Stimulated activated CD4-positive, alpha-beta T cell treated with anti-CD3 and anti-CD28 coated beads, Interleukin-2, amount 100 ng/mL, for 24 hours (primary cell): ENCODE data around the gene CSTF3.
"Not testable (repeated sequence)": the region's sequence is repeated elsewhere in the genome, so short reads cannot be mapped to it uniquely, and the experiment has no call there.

Experiments
- DNase-seq, 2 donors: peaks; one replicate each; pipeline ENCODE4 v3.0.0-alpha.2; 2020

Gene CSTF3

DNA sequence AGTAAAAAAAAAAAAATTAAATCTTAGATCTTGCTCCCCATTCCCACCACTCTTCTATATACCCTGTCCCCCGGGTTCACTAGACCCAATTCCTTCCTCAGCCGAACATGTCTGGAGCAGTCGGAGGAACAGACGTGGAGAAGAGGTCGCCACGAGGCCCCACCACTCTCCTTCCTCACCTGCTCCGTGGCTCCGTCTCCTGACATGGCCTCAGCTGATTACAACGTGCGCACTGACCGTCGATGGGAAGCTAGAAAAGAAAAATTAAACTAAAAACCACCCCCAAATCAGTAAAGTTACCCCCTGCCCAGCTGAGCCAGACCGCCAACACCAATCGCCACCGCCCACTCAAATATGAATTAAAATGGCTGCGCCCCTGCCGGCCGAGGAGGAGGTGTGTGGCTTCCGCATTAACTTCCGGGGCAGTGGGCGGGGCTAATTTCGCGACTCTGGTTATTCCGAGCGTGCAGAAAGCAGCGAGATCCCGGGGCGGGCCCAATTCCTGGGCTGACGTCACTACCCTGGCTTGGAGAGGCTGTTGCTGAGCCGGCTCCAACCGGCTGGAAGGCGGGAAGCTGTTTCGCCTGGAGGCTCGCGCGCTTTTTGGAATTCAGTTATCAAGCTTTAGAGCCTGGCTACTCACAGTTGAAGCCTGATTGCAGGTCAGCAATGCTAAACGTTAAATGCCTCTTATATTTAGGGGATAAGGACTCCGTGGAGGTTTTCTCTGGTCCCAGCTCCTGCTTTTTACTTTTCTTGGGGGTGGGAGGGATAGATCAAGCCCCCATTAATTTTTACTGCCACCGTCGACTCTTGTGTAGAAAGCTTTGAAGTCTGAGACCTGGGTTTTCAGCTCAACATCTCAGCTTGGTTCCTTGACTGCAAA, at the start of gene CSTF3:
Gene CSTF3 (minus strand): TSS at position 361 of the 886 bp plus-strand sequence. CDS start 155 bp downstream, at position 206.
- peak; percentile 99 to 100 for DNase-seq

DNA sequence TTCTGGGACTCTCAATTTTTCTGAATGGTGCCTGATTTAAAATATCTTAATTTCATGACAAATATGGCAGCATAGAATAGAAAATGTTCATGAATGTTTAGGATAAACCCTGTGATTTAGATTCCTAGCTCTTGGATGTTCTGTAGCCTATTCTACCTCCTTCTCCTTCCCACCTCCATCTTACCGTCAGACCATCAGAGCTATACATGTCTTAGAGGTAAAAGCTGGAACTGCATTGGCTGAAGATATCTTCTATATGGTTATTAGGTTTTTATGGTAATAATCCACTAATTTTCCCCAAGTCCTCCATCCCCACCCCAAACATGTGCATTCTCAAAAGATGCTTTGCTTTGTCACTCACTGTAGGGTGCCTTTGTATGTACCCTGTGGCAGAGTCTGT, 46.9 kb upstream of the CSTF3 start:
- DNase-seq, result no peak

DNA sequence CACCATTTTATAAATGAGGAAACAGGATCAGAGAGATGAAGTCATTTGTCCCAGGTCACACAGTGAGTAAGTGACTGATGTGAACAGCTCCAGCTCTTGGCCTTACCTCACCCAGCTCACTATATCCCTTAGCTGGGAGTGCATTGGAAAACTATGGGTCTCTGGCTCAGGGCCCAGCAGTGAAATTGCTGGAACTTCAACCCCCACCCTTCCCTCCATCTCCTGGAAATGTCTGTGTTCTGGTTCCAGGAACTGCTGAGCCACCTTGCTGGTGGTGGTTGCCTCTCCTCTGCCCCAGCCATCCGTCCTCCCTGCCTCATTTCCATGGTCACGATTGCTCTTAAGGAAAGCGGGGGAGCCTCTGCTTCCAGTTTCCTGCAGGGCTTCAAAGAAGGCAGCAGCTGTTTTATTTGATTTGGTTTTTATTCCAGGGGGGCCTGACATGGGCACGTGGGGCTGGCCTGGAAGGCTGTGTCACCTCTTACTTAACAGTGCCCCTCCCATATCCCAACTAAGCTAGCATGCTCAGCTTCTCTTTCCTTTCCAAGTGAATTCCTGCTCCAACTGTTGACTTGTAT, 46.2 kb upstream of the CSTF3 start:
- no peak for DNase-seq

DNA sequence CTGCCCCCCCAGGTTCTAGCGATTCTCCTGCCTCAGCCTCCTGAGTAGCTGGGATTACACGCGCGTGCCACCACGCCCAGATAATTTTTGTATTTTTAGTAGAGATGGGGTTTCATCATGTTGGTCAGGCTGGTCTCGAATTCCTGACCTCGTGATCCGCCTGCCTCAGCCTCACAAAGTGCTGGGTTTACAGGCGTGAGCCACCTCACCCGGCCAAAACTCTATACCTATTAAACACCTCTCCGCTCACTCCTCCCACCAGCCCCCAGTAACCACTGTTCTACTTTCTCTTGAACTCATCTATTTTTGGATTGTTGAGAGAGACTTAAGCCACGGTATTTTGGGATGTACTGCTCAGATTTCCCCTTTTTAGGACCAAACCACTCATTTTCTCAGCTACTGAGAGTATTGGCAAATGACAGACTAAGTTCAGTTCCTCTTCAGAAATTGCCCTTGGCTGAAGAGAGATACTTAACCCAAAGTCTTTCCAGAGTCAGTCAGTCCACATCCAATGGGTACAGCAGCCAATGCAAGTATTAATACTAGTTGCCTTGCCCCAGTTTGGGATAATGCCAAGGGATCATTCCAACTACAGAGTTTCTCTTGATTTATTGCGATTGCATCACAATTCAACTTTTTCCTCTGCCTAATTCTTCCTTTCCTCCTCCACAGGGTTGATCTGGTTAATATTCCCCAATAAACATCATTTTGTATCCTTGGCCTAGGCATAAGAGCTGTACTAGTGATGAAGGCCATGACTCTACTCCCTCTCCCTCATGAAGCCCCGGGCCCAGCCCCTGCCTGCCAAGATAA, 36.8 kb upstream of the CSTF3 start:
- DNase-seq, result no peak

DNA sequence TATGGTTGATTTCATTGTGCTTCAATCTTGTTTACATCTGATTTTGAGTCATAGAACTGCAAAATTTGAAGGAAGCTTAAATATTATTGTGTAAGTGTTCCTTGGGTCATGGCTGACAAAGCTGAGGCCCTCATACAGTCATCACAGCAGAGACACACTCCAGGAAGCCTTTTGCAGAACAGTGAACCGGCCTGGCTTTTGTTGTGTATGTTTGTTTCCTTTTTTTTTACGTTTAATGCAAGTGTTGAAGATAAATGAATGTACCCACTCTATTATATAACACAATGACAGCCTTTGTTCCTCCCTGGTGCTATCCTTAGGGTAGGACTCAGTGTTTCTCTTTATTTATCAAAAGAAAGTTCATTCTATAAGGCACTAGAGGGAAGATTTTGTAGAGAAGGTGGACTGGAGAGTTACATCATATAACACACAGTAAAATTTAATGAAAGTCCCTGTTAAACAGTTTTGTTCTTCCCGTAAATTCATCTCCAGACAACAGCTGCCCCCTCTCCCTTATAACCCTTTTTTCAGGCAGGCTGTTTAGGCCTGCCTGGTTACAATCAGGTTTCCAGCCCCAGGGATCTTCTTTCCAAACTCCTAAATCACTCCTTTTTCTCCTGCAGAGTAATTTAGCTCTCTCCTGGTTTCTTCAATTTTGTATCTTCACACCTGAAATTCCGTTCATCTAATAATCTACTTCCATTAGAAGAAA, 34.3 kb upstream of the CSTF3 start:
- no peak for DNase-seq

DNA sequence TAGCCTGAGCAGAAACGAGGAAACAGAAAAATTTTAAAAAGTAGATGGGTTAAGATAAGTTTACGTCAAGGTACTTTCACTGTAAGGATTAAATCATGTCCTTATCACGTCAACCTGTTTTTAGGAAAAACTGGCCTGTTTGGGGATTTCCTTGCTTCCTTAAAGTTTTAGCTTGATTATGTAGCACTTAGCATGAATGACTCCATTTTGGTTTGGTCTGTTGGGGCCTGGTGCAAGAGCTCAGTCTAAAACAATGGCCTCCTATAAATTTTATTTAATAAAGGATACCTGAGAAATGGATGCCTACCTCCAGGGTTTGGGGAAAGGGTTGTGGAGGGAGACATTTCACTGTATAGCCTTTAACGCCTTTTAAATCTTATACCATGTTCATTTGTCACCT, 33.2 kb upstream of the CSTF3 start:
- DNase-seq, result no peak

DNA sequence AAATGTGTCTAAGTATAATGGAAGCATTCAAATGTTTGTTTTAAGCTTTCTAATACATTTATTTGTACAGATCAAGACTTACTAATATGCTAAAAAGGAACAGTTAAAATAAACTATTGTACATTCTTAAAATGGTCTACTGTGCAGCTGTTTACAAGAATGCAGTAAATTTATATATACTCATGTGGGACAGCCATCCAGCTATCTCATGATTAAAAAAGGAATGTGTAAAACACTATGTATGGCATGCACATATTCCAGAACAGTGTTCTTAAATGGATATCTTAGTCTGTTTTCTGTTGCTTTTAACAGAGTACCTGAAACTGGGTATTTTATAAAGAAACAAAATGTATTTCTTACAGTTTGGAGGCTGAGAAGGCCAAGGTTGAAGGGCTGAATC, 30.2 kb upstream of the CSTF3 start:
- no peak for DNase-seq

DNA sequence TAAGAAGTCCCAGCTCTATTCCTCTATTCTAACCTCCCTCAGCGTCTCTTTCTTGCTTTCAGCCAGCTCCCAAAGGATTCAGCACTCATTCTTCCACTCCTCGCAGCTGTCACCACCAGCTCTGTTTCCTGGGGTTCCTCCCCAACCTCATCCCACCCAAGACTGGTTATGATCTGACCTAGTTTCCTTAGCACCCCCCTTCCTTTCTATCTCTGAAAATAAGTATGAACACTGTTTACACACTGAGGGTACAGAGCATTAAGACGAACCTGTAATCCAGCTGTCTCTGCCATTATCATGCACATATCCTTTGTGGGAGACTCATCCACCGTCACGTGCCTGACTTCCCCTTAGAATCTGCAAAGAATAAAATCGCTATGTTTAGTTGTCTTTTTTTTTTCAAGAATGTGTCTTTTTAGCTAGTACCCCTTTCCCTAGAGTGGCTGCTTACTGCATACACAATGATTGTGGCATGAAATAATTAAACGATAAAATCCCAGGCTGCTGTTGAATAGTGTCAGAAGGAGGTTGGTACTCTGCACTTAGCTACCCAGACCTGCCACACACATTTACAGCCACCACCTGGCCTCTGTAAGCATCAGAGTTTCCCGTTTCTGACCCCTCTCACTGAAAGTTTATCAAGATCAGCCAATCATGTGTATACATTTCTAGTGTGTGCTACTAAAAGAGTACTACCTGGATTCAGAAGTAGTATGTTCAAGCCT, 26.9 kb upstream of the CSTF3 start:
- no peak for DNase-seq

DNA sequence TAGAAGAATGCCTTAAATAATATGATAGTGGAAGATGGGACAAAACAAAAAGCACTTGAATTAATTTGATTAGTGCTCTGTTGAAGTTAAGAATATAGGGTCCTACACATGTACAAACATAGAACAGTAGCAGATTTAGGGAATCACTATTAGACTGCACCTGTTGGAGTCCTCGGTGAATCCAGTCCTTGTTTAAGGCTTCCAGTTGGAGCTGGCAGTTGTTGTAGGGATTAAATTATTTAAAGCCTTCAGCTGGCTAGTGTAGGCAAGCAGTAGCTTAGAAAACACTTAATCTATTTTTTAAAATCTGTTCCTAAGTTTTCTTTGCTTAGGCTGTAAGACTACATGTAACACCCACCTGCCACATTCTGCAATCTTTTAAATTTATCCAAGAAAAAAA, 24.5 kb upstream of the CSTF3 start:
- DNase-seq, result no peak

DNA sequence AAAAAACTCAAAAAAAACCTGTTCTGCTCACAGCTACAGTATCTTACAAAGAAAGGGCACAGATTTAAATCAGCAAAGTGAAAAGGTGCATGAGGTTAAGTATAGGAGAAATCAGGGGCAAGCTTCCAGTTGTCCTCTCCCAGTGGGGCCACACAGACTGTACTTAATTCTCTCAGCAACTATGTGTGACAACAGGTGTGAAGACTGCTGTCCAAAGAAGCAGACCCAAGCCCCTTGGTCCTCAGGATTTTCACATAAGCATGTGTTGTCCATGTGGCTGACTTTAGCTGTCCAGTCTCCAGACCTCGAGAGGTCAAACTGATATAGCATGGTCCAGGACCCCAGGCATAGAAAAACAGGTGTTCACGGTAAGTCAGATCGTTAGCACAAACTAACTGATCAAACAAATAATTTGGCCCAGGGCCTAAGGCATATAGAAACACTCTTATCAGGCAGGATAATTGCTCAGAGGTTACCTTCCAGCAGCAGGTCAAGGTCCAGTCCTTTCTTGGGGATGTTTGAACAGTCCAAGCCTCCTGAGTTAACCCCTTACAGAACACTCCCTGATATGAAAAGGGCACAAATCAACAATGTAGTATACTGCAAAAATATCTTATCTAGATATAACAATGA, 21.1 kb upstream of the CSTF3 start:
- DNase-seq, result no peak

DNA sequence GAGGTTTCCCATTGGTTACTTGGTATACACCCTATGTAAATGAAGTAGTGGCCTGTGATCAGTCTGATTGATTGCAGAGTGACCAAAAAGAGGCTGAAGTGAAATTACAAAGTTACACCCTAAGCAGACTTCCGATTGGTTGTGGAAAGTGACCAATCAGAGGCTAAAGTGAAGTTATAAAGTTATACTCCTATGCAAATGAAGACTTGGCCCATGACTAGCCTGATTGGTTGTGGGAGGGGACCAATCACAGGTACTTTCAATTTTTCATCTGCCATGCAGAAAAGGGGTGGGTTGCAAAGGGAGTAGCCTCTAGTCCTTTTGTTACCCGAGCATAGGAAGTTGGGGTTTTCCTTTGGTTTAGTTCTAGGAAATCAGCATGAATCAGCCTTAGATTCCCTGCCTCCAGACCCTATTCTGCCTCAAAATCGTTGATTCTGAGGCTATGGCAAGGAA, 18.1 kb upstream of the CSTF3 start:
- DNase-seq, result no peak

DNA sequence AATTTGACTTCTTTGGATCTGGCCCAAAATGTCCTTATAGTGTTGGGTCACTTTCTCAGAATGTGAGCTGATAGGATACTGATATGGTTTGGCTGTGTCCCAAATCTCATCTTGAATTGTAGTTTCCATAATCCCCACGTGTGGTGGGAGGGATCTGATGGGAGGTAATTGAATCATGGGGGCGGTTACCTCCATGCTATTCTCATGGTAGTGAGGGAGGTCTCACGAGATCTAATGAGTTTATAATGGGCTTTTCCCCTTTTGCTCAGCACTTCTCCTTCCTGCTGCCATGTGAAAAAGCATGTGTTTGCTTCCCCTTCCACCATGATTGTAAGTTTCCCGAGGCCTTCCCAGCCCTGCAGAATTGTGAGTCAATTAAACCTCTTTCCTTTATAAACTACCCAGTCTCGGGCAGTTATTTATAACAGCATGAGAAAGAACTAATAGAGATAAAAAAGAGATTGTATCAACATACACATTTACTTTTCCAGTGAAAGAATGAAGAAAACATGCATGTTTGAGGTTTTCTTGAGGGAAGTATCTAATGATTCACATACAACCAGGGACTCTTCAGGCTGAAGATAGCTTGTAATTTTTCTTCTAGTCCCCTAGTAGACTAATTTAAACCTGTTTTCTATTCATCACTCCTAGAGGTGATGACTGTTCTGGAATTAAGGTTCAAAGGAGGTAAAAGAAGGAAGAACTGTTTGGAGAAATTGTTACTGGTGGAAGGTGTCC, 17.3 kb upstream of the CSTF3 start:
- DNase-seq, result no peak

DNA sequence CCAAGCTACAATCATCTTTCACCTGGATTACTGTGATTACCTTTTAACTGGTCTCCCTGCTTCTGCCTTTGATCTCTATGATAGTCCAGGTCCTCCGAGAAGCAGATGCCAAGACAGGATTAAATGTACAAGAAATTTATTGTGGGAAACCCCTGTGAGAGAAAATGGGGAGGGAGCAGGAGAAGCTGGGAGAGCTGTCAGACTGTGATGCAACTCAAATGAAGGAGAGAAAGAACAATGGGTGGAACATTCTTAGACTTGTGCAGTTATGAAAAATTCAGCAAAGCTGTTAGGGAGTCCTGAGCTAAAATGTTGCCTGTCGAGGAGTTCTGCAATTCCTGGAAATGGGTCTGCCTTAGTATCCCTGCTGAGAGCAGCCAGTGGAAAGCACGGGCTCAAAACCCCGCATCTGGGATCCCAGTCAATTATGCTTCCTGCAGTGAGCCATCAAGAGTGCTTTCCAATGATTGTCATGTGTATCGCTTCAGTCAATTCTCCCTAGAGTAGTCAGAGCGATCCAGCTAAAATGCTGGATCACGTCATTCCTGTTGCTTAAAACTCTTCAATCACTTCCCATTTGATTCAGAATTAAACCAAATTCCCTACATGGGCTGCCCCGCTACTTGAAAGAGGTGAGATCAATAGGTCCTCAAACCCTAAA, 16.5 kb upstream of the CSTF3 start:
- DNase-seq, result no peak

DNA sequence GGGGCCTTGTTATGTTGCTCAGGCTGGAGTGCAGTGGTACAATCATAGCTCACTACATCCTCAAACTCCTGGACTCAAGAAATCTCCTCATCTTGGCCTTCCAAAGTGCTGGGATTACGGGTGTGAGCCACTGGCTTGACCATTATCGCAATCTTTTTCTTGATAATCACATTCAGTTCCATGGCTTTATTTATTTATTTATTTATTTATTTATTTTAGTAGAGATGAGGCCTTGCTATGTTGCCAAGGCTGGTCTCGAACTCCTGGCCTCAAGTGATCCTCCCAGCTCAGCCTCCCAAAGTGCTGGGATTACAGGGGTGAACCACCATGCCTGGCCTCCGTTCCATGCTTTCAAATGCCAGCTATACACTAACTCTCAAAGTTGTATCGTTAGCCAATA, 15.5 kb upstream of the CSTF3 start:
- DNase-seq, result not testable (repeated sequence)

DNA sequence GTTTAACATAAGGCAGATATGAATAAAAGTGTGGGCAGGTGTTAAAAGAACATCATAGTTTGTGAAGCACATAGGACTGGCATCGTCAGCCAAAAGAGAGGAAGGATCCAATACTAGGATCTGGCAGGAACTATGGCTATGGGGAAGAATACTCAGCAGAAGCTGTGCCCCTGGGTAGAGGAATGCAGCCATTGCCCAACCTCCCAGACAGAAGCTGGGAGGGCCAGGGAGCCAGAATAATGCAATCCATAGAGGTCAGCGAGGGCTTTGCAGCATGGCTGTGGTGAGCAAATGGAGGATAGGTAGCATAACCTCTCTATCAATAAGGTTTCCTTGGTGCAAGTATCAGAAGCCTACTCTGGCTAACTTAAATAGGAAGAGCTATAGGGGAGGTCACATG, 11.7 kb upstream of the CSTF3 start:
- no peak for DNase-seq

DNA sequence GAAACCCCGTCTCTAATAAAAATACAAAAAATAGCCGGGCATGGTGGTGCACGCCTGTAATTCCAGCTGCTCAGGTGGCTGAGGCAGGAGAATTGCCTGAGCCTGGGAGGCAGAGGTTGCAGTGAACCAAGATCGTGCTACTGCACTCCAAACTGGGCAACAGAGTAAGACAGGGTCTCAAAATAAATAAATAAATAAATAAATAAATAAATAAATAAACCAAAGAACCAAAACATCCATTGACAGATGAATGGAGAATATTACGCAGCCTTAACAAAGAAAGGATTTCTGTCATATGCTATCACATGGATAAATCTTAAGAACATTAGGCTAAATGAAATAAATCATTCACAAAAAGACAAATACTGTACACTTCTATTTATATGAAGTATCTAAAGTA, 11.1 kb upstream of the CSTF3 start:
- no peak for DNase-seq

DNA sequence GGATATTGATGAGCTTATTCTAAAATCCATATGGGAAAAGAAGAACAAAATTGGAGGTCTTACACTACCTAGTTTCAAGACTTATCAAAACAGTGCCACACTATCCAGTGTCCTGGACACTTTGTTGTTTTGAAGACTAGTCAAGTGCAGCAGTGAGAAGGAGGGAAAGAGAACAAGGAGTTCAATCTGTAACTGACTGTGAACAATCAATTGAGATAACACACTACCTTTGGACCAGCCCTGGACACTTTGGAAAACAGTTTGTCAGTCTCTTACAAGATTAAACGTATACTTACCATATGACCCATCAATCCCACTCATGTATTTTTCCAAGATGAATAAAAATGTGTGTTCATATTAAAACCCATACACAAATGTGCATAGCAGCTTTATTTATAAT, 10.0 kb upstream of the CSTF3 start:
- no peak for DNase-seq

DNA sequence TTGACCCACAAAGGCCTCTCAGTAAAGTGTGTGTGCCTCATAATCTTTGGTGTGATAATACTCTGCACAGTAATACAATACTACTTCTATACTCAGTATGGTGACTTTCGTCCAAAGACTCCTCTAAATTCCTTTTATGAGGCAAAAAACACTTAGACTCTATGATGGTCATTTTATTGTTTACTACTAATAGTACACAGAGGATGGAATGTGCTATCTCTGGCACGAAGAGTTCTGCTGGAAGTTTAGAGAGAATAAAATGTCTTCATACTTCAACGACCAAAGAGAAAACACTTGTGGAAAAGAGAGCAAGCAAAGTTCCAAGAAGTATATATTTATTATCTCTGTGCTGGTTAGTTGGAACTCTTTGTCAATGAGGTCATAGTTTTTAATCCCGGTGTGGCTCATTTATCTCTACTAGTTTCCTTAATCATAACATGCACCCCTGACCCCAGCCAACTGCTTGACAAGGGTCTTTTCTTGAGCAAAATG, 7.5 kb upstream of the CSTF3 start:
- DNase-seq, result no peak

DNA sequence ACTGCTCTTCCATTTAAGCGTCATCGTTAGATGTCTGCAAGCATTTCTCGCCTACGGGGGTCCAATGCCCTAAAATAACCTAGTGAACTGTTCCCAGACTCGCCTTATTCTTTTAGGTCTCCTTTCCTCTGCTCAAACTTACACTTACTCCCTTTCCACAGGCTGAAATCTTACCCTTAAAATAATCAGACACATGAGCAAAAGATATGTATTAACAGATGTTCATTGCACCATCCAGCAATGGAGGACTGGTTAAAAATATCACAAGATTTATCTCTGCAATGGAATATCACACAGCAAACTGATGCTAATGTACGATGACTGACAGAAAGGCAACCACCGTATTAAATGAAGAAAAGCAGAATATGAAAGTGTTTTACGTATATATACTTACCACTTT, 1.6 kb upstream of the CSTF3 start:
- no peak for DNase-seq

DNA sequence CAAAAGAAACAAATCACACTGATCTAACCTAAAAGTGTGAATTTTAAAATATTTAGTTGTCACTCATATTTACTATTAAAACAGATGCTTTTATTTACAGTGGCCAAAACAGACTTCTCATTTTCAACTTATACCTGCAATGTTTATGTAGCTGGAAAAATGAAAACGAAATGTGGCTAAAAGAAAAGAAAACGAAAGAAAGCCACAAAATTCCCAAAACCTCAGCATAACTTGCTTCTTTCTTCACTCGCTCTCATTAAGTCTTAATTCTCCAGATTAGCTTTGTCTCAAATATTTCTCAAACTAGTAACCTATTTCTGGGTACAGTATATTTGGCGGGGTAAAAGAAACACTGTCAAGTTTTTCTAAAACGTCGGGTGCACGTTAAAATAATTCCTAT, 693 bp downstream of the CSTF3 start:
- DNase-seq, result no peak
